ENCODE measurements around the gene FGD6. TPM values are rescaled to one million over a fixed set of nuclear protein-coding genes. Genes with fewer than 3 reads are reported as not detected.

FGD6 gene
- total RNA-seq, 1 experiment from 2014 or later: 23.5 TPM

DNA sequence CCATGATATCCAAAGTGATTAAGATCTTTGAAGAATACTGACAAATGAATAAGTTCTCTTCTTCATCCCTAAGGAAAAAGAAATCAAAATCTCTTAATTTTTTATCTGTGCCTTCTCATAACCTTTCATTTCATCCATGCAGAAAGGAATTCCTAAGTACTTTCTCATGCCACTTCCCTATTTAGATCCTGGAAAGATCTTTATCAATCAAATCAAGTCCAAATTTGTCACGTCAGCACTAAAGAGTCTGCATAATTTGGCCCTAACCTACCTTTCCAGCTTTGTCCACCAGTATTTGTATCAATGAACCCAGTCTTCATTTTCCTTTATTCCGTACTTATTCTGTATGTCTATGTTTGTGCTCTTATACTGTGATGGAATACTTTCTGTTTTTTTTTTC lies 41.5 kb upstream of the FGD6 start:
- CTCF ChIA-PET: interaction anchor here (0.6 kb wide), 1 partner anchor 319 kb away, joined by 3 read pairs; no protein-coding TSS in a partner anchor
- no peaks in the 10 kb centered on the region for H3K4me1 ChIP-seq
- POLR2A ChIA-PET: no interaction called here

GRCh38 chr12:95258151-95258550 lies 40.9 kb upstream of the FGD6 start:
- DNase-seq: no peak
- no peaks in the 10 kb centered on the region for H3K9me3 ChIP-seq
- ChIA-PET POLR2A (no interaction called here), CTCF (no interaction called here)
- Mint-ChIP-seq H3K4me1 (ENCODE audit: low read depth, unreplicated experiment) (no peaks in the 10 kb centered on the region), H3K9me3 (ENCODE audit: unreplicated experiment) (no peaks in the 10 kb centered on the region), H3K4me3 (ENCODE audit: unreplicated experiment) (no peak overlapping the region), H3K36me3 (ENCODE audit: insufficient read depth, unreplicated experiment) (peaks cover 49% of the 10 kb centered on the region), H3K27ac (ENCODE audit: unreplicated experiment) (no peak overlapping the region), H3K27me3 (ENCODE audit: insufficient read depth, unreplicated experiment) (no peaks in the 10 kb centered on the region)
- H3K4me1 ChIP-seq: no peaks in the 10 kb centered on the region
- H3K36me3 ChIP-seq (ENCODE audit: control insufficient read depth, insufficient read depth, low read length): no peaks in the 10 kb centered on the region
- H3K27me3 ChIP-seq (replicated peaks; ENCODE audit: control insufficient read depth, insufficient read depth, low read length): no peaks in the 10 kb centered on the region
- intact Hi-C loops (cut with micrococcal nuclease; ENCODE audit: unreplicated experiment): no loop called here
- BruUV-seq (replicated peaks): no TSS peak
- H3K4me3 ChIP-seq (ENCODE audit: low read depth, low read length): no peak overlapping the region
- no peak for TF ChIP-seq CTCF (IDR thresholded peaks at IDR 0.05; ENCODE audit: insufficient read depth in 1 of 2, low read depth in 1 of 2, low read length in 1 of 2, severe bottlenecking in 1 of 2, unreplicated experiment in 1 of 2)

More for the DNA sequence above, 41.5 kb upstream of the FGD6 start:
- Mint-ChIP-seq H3K9me3 (ENCODE audit: unreplicated experiment) (no peaks in the 10 kb centered on the region), H3K27me3 (ENCODE audit: insufficient read depth, unreplicated experiment) (no peaks in the 10 kb centered on the region), H3K36me3 (ENCODE audit: insufficient read depth, unreplicated experiment) (peaks cover 50% of the 10 kb centered on the region), H3K4me3 (ENCODE audit: unreplicated experiment) (no peak overlapping the region), H3K4me1 (ENCODE audit: low read depth, unreplicated experiment) (no peaks in the 10 kb centered on the region), H3K27ac (ENCODE audit: unreplicated experiment) (no peak overlapping the region)
- no peaks in the 10 kb centered on the region for H3K9me3 ChIP-seq
- no peaks in the 10 kb centered on the region for H3K27me3 ChIP-seq (replicated peaks; ENCODE audit: control insufficient read depth, insufficient read depth, low read length)
- TF ChIP-seq CTCF (IDR thresholded peaks at IDR 0.05; ENCODE audit: insufficient read depth in 1 of 2, low read depth in 1 of 2, low read length in 1 of 2, severe bottlenecking in 1 of 2, unreplicated experiment in 1 of 2): no peak
- no TSS peak for BruUV-seq (replicated peaks)
- intact Hi-C loops (cut with micrococcal nuclease; ENCODE audit: unreplicated experiment): no loop called here
- no peaks in the 10 kb centered on the region for H3K36me3 ChIP-seq (ENCODE audit: control insufficient read depth, insufficient read depth, low read length)
- no peak overlapping the region for H3K4me3 ChIP-seq (ENCODE audit: low read depth, low read length)
- DNase-seq: no peak

DNA sequence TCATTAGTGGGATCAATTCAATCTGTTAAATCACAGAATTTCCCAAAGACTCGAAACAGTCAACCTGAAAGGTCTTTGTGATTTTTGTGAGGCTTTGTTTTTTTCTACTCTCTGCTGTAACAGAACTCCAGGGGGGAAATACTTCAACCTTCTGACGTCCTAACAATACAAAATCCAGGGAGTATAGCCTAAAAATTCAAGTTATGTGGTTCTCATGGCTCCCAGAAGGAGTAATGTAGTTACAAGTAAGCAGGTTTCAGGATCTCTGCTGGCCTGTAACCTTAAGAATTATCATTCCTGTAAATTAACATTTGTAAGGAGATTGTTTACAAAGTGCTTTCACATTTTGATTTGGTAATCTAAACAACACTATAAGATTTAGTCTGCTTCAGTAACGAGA lies 40.3 kb upstream of the FGD6 start:
- CTCF ChIA-PET: no interaction called here
- no peak for DNase-seq
- Mint-ChIP-seq H3K9me3 (ENCODE audit: unreplicated experiment) (no peaks in the 10 kb centered on the region), H3K27me3 (ENCODE audit: insufficient read depth, unreplicated experiment) (no peaks in the 10 kb centered on the region), H3K4me3 (ENCODE audit: unreplicated experiment) (no peak overlapping the region), H3K36me3 (ENCODE audit: insufficient read depth, unreplicated experiment) (peaks cover 49% of the 10 kb centered on the region), H3K4me1 (ENCODE audit: low read depth, unreplicated experiment) (no peaks in the 10 kb centered on the region), H3K27ac (ENCODE audit: unreplicated experiment) (no peak overlapping the region)
- no peak overlapping the region for H3K4me3 ChIP-seq (ENCODE audit: low read depth, low read length)
- H3K9me3 ChIP-seq: no peaks in the 10 kb centered on the region
- no peaks in the 10 kb centered on the region for H3K27me3 ChIP-seq (replicated peaks; ENCODE audit: control insufficient read depth, insufficient read depth, low read length)
- POLR2A ChIA-PET: no interaction called here
- no peaks in the 10 kb centered on the region for H3K36me3 ChIP-seq (ENCODE audit: control insufficient read depth, insufficient read depth, low read length)
- no peaks in the 10 kb centered on the region for H3K4me1 ChIP-seq
- BruUV-seq (replicated peaks): no TSS peak
- TF ChIP-seq CTCF (IDR thresholded peaks at IDR 0.05; ENCODE audit: insufficient read depth in 1 of 2, low read depth in 1 of 2, low read length in 1 of 2, severe bottlenecking in 1 of 2, unreplicated experiment in 1 of 2): no peak
- intact Hi-C loops (cut with micrococcal nuclease; ENCODE audit: unreplicated experiment): no loop called here
